ENCODE results near the gene PHETA2.
"Not testable (repeated sequence)": the region's sequence is repeated elsewhere in the genome, so short reads cannot be mapped to it uniquely, and the experiment has no call there.

GRCh38 chr22:42128007-42128406 lies 54.0 kb downstream of the PHETA2 start:
- not testable (repeated sequence) for TF ChIP-seq CTCF (conservative IDR thresholded peaks at IDR 0.05; ENCODE audit: low read depth, low read length); EZH2 (IDR thresholded peaks at IDR 0.05; ENCODE audit: low read length, unreplicated experiment)

All from PC-3 (cell line).